Fibroblast of skin of left quadriceps (primary cell): Measurements from ENCODE around the gene CRTC3.

ENCODE experiments used
- DNase-seq, 2 experiments: peaks; one replicate each; pipeline ENCODE4 v3.0.0-alpha.2; 2013; ENCODE audit warnings: low read depth in 2 of 2

The CRTC3 gene

DNA sequence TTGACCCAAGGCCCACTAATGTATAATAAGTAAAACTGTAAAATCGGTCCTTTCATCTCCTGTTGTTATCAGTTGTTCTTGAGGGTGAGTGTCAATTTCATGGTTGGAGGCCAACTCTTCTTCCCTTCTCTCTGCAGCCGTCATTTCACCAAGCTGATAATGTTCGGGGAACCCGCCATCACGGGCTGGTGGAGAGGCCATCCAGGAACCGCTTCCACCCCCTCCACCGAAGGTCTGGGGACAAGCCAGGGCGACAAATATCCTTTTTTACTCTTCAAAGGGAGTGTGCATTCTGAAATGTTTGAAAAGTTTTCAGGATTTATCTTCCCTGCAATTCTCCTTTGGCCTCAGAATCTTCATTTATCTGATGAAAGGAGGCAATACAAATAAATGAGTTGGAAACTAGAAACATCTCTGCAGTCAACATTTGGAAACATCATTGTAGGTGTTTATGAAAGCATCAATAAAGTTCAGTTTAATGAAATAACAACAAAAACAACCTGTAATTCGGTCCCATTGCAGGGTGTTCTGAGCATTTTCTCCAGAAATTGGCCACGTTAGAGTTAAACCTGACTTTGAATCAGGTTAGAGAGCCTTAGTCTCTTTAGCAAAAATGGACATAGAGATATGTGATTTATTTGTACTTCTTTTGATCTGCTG lies 63.9 kb downstream of the CRTC3 start:
- no peak for DNase-seq

- DNase-seq: no peak
Observed at GRCh38 chr15:90594301-90594738, 64.6 kb downstream of the CRTC3 start.

DNA sequence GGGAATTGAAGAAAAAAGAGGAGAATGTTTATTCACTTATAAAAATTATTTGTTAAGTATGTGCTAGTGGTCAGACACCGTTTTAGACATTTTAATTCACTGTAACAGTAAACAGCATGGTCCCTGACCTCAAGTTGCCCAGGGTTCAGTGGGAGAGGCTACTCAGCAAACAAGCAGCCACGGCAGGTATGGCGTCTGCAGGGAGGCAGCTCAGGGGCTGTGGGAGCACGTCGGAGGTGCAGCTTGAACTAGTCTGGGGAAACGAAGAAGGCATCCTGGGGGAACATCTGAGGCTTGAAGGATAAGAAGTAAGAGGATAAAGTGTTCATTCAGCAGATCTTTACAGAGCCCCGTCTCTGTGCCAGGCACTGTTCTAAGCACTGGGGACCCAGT lies 66.0 kb downstream of the CRTC3 start:
- no peak for DNase-seq

DNA sequence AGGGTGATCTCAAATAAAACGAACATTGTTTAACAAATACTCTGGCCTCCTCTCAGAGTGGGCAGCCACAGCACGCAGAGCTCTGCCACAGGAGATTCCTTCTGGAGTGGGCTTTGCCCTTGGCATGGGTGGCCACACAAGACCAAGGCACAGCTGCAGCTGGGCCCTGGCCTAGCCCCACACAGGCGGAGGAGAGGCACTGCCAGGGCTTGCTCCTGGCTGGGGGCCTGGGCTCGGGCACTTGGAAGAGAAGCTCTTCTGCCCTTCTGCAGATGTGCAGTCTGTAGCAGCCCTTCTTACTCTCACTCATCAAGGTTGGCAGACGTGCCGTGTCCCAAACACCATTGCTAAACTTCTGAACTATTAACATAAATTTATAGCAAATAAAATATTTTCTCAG lies 67.2 kb downstream of the CRTC3 start:
- no peak for DNase-seq

DNA sequence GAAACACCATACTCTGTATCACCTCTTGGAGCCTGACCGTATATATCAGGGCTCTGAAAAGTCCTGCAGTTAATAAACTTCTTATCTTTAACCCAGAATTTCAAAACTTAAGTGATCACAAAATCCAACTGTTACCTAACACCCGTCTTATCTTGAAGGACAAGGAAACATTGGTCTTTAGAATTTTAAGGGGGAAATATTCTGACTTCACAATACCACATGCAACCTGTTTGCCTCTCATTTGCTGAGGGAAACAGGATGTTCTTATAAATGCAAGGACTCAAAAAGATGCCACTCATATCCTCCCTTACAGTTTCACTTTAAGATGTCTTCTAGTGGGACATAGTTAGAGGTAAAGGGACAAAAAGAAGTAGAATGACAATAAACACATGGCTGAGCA lies 67.9 kb downstream of the CRTC3 start:
- DNase-seq: no peak

GRCh38 chr15:90598031-90598577 lies 68.4 kb downstream of the CRTC3 start:
- DNase-seq: no peak

DNA sequence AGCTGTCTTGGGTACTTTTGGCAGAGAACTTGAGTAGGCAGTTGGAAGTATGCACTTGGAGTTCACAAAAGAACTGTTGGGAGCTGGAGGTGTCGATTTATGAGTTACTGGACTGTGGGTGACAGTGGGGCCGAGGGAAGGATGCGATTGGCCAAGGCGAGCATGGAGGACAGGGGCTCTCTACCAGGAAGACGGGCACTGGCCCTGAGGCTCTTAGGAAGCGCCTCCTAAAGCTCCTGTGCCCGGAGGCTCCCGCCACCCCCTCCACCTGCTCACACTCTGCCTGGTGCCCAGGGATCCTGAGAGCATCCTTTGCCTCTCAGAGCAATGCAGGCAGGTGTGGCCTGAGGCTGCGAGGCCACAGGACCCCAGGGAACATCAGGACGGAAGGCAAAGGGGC lies 69.0 kb downstream of the CRTC3 start:
- DNase-seq: no peak

DNA sequence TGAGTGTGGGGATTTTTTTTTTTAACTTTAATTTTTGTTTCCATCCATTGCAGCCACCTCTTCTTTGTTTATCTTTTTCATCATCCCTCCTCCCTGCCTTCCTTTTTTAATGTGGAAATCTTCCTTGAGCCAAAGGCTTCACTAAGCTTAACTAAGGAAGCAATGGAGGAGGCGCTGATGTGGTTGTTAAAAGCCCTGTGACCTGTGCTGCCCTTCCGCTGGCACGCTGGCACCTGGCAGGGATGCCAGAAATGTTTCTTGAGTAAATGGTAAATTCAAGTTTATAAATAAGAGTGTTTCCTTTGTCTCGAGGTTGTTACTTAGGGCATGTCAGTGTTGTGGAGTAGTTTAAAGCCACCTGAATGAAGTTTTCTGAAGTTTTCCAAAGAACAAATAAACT lies 69.4 kb downstream of the CRTC3 start:
- DNase-seq: no peak

GRCh38 chr15:90599644-90600043 lies 69.9 kb downstream of the CRTC3 start:
- no peak for DNase-seq

DNA sequence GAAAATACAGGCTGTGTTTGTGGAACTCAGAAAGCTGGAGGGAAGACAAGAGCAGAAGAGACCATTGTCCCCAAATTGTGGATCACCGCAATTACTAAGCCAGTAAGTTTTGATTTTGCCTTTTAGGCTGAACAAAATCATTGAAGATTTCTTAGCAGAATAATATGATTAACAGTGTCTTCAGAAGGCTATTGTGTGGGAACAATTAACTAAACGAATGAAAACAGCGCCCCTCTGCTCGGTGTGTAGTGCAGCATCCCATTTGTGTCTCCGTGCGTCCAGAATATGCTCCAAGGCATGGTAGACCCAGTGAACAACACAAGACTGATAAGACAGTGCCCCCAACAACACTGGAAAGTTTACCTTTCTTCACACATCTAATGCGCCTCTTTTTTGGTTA lies 71.2 kb downstream of the CRTC3 start:
- no peak for DNase-seq

DNA sequence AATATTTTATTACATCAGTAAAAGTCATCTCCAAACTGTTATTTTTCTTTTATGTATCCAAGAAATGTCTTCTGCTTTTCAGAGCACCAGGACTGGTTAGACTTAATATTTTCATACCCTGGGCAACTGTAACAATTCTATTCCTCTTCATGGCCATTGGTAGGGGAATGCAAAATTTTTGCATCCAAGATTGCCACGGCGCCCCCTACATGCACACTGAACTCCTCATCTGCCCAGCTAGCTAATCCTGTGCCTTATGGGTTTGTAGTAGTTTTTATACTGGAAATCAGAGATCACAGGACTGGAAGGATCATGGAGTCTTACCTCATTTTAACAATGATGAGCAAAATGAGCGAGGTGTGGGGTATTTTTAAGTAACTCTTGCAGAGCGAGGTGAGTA lies 74.2 kb downstream of the CRTC3 start:
- DNase-seq: no peak

GRCh38 chr15:90606641-90607040 lies 76.9 kb downstream of the CRTC3 start:
- DNase-seq: no peak

DNA sequence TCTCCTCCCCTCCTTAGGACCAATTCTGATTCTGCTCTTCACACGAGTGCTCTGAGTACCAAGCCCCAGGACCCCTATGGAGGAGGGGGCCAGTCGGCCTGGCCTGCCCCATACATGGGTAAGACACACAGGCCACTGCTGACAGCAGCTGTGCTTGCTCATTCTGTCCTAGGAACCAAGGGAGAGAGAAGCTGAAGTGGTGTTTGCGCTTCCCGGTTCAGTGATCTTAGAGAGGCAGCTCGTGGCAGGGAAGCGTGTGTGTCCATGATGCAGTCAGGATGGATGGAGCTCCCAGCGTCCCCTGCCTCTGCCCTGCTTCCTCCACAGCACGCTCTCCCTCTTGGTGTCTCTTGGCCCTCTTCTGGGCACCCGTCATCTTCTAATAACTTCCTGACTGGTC lies 77.6 kb downstream of the CRTC3 start:
- no peak for DNase-seq

- no peak for DNase-seq
Observed at GRCh38 chr15:90609242-90610180, 79.8 kb downstream of the CRTC3 start.

GRCh38 chr15:90610190-90610589 lies 80.5 kb downstream of the CRTC3 start:
- no peak for DNase-seq

DNA sequence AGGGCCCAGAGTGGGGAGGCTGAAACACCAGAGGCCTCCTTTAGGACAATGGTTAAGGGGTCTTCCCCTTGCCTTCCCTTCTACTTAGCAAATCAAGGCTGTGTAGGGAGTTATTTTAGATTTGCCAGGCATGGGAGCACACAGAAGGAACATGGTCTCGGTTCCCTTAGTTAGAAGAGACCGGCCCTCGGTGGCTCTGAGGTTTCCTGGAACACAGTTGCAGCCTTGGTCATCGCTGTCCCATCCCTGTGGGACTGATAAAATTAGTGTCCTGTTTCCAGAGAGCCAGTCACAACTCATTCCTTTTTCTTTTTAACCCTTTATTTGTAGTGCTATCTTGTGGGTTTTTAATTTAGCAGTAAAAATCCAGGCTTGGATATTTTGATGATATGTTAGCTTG lies 81.4 kb downstream of the CRTC3 start:
- no peak for DNase-seq

- no peak for DNase-seq
Observed at GRCh38 chr15:90617171-90617570, 87.4 kb downstream of the CRTC3 start.

GRCh38 chr15:90617668-90618097 lies 88.0 kb downstream of the CRTC3 start:
- no peak for DNase-seq

DNA sequence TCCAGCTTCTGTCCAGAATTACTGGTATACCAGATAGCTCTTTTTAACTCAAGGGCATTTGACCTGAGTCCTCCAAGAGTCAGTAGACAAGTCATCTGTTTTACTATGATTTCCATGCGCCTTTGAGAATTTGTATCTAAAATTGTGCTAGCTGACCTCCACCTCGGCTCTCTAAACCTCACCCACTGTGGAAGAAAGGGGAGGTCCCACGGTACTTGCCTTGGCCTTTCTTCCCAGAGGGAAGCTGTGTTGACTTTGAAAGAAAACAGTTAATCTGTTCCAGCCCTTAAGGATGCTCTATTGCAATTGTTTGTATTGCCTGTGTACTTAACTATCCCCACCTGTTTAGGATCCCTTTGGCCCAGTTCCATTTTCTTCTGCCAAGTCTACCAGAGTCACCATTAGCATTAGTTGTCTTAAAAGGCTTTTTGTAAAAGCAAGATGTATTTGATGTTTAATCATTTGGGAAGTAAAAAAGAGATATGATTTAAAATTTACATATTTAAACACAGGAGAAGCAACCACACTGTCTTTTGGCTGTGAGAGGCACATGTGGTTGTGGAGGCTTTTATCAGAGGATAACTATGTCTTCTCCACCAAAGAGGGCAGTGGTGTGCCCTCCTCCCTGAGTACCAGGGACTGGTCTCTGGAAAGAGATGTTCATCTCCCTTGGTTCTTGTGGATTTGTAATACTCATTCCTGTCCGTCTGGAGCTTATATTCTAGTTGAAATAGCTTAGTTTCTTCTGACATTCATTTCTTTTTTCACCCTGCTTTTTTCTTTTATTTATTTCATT lies 88.8 kb downstream of the CRTC3 start:
- no peak for DNase-seq

GRCh38 chr15:90619468-90619867 lies 89.7 kb downstream of the CRTC3 start:
- DNase-seq: no peak

GRCh38 chr15:90619939-90620338 lies 90.2 kb downstream of the CRTC3 start:
- DNase-seq: no peak
